Non-pigmented ciliary epithelial cell (primary cell): ENCODE measurements around the gene B9D1.

Experiments used
- DNase-seq: peaks from one replicate; pipeline ENCODE4 v3.0.0-alpha.2; 2010; ENCODE audit warnings: low read depth

B9D1 gene

DNA sequence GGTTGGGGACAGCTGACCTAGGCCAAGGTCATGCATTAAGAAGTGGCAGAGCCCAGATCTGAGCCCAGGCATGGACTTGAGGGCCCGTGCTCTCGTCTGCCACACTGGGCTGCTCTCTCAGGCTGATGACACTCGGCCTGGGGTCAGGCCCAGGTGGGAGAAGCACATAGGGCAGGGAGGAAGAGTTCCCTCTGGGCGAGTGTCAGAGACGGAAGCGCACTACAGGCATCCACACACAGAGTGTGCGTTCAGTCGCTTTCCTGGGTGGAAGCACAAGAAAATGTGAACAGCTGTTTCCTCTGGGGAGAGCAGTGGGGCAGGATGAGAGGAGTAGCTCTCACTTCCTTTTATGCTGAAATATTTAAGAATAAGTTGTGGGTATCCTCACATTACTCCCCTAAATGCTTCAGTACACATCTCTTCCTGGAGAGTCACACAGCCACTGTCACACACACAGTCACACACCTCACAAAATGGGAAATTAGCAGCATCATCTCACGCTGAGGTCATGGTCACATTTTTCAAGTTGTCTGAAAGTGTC is 59.7 kb downstream of the B9D1 start:
- DNase-seq: no peak

GRCh38 chr17:19301973-19302372 is 60.5 kb downstream of the B9D1 start:
- no peak for DNase-seq

- no peak for DNase-seq
Observed at GRCh38 chr17:19301274-19301951, 61.1 kb downstream of the B9D1 start.

GRCh38 chr17:19299866-19300265 is 62.7 kb downstream of the B9D1 start:
- DNase-seq: no peak

GRCh38 chr17:19299214-19299747 is 63.2 kb downstream of the B9D1 start:
- DNase-seq: no peak

DNA sequence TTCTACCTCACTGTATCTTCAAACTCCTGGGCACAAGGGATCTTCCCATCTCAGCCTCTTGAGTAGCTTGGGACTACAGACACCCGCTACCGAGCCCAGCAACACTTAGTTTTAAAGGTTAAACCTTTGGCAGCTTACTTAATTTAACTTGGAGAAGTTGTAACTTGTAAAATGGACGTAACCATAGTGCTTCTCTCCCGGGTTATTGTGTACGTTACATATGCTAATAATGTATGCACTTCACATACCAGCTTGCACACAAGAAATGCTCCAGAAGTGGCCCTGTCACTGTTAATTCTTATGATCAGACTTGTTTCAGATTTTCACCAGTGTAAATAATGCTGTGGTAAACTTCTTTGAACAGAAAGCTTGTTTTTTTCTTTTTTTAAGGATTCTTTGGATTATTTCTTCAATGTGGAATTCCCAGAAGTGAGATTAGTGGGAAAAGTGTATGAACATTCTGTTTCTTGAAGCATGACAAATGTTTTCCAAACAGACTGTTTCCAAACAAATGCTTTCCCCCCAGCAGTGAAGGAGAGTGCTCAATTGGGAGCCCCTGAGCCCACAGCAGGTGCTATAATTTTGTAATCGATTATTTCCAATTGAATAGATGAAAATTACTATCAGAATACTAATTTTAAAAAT is 63.8 kb downstream of the B9D1 start:
- no peak for DNase-seq

DNA sequence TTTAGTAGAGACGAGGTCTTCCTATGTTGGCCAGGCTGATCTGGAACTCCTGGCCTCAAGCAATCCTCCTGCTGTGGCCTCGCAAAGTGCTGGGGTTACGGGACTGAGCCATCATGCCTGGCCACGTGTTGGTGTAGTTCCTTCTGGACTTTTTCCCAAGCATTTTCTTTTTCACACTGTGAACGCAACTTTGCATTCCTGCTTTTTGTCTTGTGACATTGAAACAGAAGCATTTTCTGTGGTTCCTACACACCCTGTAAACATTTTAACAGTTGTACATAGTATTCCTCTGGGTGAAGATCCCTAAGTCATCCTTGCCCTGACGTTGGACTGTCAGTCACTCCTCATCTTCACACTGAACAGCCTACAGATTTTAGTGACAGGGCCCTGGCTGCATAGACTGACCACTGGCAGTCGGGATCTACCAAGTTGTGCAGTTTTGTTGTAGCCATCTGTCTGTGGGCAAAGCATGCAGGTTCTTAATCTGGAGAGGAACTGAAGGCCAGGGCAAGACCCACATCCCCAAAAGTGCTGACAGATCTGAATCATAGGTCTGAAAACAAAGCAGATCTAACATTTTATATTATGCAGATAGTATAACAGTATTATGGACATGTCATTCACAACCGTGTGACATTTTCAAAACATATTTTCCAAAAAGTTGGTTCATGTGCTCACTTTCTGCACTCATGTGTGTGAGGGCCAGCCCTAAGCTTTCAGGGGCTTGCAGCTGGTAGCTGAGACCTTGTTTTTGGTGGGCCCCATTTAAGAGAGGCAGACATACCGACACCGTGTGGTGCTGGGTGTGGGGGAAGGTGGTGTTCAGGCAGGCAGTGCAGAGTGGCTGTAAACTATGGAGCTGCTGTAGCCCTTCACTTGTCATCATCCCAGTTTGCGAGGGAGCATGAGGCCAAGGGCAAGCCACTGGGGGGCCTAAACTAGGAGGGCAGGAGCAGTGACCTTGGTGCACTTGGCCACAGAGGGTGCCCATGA is 65.4 kb downstream of the B9D1 start:
- no peak for DNase-seq

GRCh38 chr17:19295473-19296135 is 66.9 kb downstream of the B9D1 start:
- no peak for DNase-seq

DNA sequence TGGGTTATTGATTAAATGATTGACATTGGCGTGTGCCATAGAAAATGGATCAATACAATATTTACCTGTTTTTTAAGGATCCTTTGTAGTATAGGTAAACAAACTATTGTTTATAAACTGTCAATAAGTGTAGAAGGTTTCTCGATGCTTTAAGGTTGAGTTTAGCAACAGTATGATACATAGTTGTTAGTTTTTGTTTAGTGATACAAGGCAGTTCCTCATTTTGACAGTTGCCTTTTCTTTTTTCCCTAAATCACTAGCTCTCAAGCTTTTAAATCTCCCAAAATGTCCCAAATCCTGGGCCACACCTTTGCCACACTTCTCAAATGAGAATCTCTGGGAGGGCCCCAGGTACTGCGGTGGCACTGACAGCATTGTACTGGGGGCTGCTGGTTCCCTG is 68.1 kb downstream of the B9D1 start:
- no peak for DNase-seq
